MCF 10A (cell line): ENCODE data around the gene PON2. TPM values are rescaled to one million over a fixed set of nuclear protein-coding genes. Genes with fewer than 3 reads are reported as not detected.

ENCODE experiments used
- BruUV-seq: library from RNA; stranded (reverse); fragments of 400-500 nt; replicated peaks from 2 replicates; lab custom pipeline; 2021; lab: Mats Ljungman, UMichigan
- CTCF ChIA-PET: fragments of 300-600 bp; sonication (Branson Sonifier 250); formaldehyde crosslinking; extraction: SDS; loops from one replicate; lab custom pipeline; 2021; ENCODE audit warnings: antibody characterized with exemption, inconsistent platforms; lab: Yijun Ruan, JAX
- POLR2A ChIA-PET: fragments of 300-600, 350-650 bp; sonication (Branson Sonifier 250); formaldehyde crosslinking; extraction: SDS; loops from one replicate; lab custom pipeline; 2020; ENCODE audit warnings: antibody characterized with exemption, inconsistent platforms; lab: Yijun Ruan, JAX
- DNase-seq: peaks from one replicate; pipeline ENCODE4 v3.0.0-alpha.2; 2018; ENCODE audit not compliant: unreplicated experiment
- H3K27ac Mint-ChIP-seq: one replicate; pipeline ENCODE4 v1.8.0; 2022; ENCODE audit warnings: mild to moderate bottlenecking, low read depth, mixed read lengths; ENCODE audit not compliant: unreplicated experiment
- H3K27me3 Mint-ChIP-seq: one replicate; pipeline ENCODE4 v1.8.0; 2022; ENCODE audit warnings: mixed read lengths; ENCODE audit not compliant: insufficient read depth, unreplicated experiment
- H3K36me3 Mint-ChIP-seq: one replicate; pipeline ENCODE4 v1.8.0; 2022; ENCODE audit warnings: mild to moderate bottlenecking, moderate library complexity, mixed read lengths; ENCODE audit not compliant: insufficient read depth, unreplicated experiment
- H3K4me1 Mint-ChIP-seq: one replicate; pipeline ENCODE4 v1.8.0; 2022; ENCODE audit warnings: mixed read lengths; ENCODE audit not compliant: insufficient read depth, unreplicated experiment
- H3K4me3 Mint-ChIP-seq: one replicate; pipeline ENCODE4 v1.8.0; 2022; ENCODE audit warnings: mild to moderate bottlenecking, moderate library complexity, mixed read lengths; ENCODE audit not compliant: unreplicated experiment
- H3K9me3 Mint-ChIP-seq: one replicate; pipeline ENCODE4 v1.8.0; 2022; ENCODE audit warnings: mixed read lengths; ENCODE audit not compliant: unreplicated experiment
- intact Hi-C: fragments of 100-400 bp; cut with micrococcal nuclease; formaldehyde crosslinking; loops from 2 replicates; pipeline ENCODE4 v1.14.1; 2022
- total RNA-seq: library from RNA; stranded (reverse); gene quantifications from 2 replicates; pipeline ENCODE4 v1.2.3, GENCODE V29; 2022
- TF ChIP-seq, protein P1 (sequence below): fragments of 200-600 bp; IDR thresholded peaks from one replicate; pipeline ENCODE4 v1.8.0; 2022; ENCODE audit warnings: antibody characterized with exemption, mild to moderate bottlenecking; ENCODE audit not compliant: unreplicated experiment

PON2 gene
- total RNA-seq, 1 experiment from 2014 or later: 140 TPM

DNA sequence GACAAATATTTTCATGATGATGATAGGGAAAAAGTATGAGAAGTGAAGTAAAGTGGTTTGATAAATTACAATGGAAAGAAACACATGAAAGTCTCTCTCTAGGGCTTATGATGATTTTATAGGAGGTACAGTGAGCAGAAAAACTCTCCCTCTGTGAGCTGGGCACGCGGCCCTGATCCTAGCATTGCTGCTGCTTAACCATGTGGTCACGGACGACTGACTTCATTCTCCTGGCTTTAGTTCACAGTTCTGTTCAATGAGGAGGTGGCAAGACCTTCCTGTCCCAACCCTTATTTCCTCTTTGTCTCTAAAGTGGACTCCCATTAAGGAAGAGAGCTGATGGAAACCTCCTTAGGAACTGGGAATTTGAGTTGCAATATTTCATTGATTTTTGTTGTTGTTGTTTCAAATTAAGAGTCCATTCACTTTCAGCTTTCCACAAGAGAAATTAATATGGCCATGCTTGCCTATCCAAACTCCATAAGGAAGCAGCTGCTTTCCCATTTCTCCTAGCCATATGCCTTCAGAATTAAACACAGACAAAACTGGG lies 30.4 kb downstream of the PON2 start:
- peaks cover 73% of the 10 kb centered on the region for H3K36me3 Mint-ChIP-seq
- no peaks in the 10 kb centered on the region for H3K4me1 Mint-ChIP-seq
- DNase-seq: no peak
- H3K27ac Mint-ChIP-seq: no peak overlapping the region
- H3K27me3 Mint-ChIP-seq: no peaks in the 10 kb centered on the region
- TF ChIP-seq, protein P1, sequence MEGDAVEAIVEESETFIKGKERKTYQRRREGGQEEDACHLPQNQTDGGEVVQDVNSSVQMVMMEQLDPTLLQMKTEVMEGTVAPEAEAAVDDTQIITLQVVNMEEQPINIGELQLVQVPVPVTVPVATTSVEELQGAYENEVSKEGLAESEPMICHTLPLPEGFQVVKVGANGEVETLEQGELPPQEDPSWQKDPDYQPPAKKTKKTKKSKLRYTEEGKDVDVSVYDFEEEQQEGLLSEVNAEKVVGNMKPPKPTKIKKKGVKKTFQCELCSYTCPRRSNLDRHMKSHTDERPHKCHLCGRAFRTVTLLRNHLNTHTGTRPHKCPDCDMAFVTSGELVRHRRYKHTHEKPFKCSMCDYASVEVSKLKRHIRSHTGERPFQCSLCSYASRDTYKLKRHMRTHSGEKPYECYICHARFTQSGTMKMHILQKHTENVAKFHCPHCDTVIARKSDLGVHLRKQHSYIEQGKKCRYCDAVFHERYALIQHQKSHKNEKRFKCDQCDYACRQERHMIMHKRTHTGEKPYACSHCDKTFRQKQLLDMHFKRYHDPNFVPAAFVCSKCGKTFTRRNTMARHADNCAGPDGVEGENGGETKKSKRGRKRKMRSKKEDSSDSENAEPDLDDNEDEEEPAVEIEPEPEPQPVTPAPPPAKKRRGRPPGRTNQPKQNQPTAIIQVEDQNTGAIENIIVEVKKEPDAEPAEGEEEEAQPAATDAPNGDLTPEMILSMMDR: no peak
- no peaks in the 10 kb centered on the region for H3K9me3 Mint-ChIP-seq
- BruUV-seq: no TSS peak
- intact Hi-C loops: loop anchor here (10.0 kb wide), 1 partner anchor 70 kb away; no protein-coding TSS in a partner anchor
- ChIA-PET POLR2A (no interaction called here), CTCF (interaction anchor here (1.5 kb wide), 1 partner anchor 284 kb away, joined by 4 read pairs; no protein-coding TSS in a partner anchor)
- H3K4me3 Mint-ChIP-seq: no peak overlapping the region

DNA sequence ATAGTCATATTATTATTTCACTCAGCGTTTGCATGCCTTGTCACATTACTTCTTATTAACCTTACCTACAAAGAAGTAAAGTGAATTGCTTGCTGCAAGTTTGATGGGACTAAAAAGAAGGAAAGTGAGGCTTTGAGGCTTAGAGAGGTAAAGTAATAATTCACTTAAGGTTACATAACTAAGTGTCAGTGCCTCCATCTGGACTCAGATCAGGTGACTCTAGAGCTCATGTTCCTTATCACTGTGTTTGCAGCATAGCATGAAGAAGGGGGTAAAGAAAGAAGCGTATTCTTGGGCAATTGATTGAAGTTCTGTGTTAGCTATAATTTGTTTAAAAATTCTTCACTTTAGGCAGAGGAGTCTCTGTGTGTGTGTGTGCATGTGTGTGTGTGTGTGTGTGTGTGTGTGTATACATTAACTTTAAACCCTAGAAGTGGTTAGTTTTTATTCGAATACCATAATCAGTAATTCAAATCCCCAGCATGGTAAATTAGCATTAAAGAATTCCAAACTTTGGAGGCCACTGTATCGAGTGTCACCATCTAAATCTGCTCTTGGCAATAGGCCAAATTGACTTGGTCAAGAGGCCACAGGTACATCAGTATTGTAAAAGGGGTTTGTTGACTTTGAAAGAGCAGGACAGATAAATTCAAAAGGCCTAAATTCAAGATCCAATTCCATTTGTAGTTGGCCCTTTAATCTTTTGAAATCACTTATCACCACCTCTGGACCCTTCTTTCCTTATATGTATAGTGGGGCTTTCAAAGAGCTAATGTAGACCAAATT lies 36.5 kb downstream of the PON2 start:
- POLR2A ChIA-PET: interaction anchor here (0.6 to 1.0 kb wide), 3 partner anchors 12 to 84 kb away, joined by 3 read pairs; no protein-coding TSS in a partner anchor
- intact Hi-C loops: no loop called here

DNA sequence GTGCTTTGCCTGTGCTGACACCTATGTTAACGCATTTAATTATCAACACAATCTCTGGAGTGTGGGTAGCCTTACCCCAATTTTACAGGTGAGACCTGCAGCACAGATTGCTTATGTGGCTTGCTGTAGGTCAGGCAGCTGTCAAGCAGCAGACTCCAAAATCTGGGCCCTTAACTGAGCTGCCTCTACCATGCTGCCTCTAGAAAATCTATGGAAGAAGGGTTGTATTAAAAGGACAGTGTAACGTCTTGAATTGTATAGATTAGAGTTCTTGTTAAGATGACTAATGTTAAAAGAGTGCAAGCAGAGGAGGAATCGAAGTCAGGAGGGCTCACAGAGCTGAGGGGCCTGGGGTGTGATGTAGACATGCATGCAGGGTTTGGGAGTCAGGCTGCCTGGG lies 37.4 kb downstream of the PON2 start:
- POLR2A ChIA-PET: interaction anchor here (0.6 kb wide), 1 partner anchor 85 kb away, joined by 3 read pairs; no protein-coding TSS in a partner anchor

More for the DNA sequence above, 36.5 kb downstream of the PON2 start:
- BruUV-seq: no TSS peak
- Mint-ChIP-seq H3K4me1 (peaks cover 6% of the 10 kb centered on the region), H3K4me3 (no peak overlapping the region), H3K9me3 (no peaks in the 10 kb centered on the region), H3K27ac (no peak overlapping the region), H3K36me3 (peaks cover 18% of the 10 kb centered on the region), H3K27me3 (no peaks in the 10 kb centered on the region)
- TF ChIP-seq, protein P1: no peak
- DNase-seq: no peak
- CTCF ChIA-PET: interaction anchor here (0.6 to 1.0 kb wide), 3 partner anchors 17 to 113 kb away, joined by 3 to 4 read pairs (median 3); no protein-coding TSS in a partner anchor

More for the DNA sequence above, 37.4 kb downstream of the PON2 start:
- no peaks in the 10 kb centered on the region for H3K27me3 Mint-ChIP-seq
- no TSS peak for BruUV-seq
- no peak for DNase-seq
- H3K4me1 Mint-ChIP-seq: peaks cover 6% of the 10 kb centered on the region
- CTCF ChIA-PET: interaction anchor here (0.6 to 1.0 kb wide), 2 partner anchors 80 to 114 kb away, joined by 3 to 4 read pairs; no protein-coding TSS in a partner anchor
- peaks cover 10% of the 10 kb centered on the region for H3K36me3 Mint-ChIP-seq
- TF ChIP-seq, protein P1: no peak
- H3K27ac Mint-ChIP-seq: no peak overlapping the region
- H3K4me3 Mint-ChIP-seq: no peak overlapping the region
- no peaks in the 10 kb centered on the region for H3K9me3 Mint-ChIP-seq
- intact Hi-C loops: no loop called here
